HepG2 (cell line): ENCODE measurements around the gene IRF3. TPM values are rescaled to one million over a fixed set of nuclear protein-coding genes. Genes with fewer than 3 reads are reported as not detected.

Experiments
- AKNA ChIP-seq: sonication (generic); formaldehyde crosslinking; IDR thresholded peaks from 2 replicates; pipeline ENCODE4 v1.4.0; 2020; ENCODE audit warnings: missing genetic modification reagents, borderline replicate concordance
- CHD2 ChIP-seq: IDR thresholded peaks from 2 replicates; pipeline ENCODE4 v1.6.1; 2011; ENCODE audit warnings: low read depth, low read length, improper control_type of control experiment
- GLMP ChIP-seq: sonication (generic); formaldehyde crosslinking; IDR thresholded peaks from 2 replicates; pipeline ENCODE4 v1.9.0; 2021; ENCODE audit warnings: missing genetic modification reagents, mild to moderate bottlenecking, borderline replicate concordance
- IKZF4 ChIP-seq: sonication (generic); formaldehyde crosslinking; IDR thresholded peaks from 2 replicates; pipeline ENCODE4 v1.5.1; 2020; ENCODE audit warnings: borderline replicate concordance, mild to moderate bottlenecking, low read depth, missing genetic modification reagents; ENCODE audit errors: not compliant biosample characterization
- KLF12 ChIP-seq: sonication (generic); formaldehyde crosslinking; IDR thresholded peaks from 2 replicates; pipeline ENCODE4 v1.4.0; 2020; ENCODE audit warnings: missing genetic modification reagents, borderline replicate concordance
- MAFF ChIP-seq: IDR thresholded peaks from 2 replicates; pipeline ENCODE4 v1.6.1; 2011; ENCODE audit warnings: low read depth, low read length, improper control_type of control experiment
- MIXL1 ChIP-seq: IDR thresholded peaks from 2 replicates; pipeline ENCODE4 v1.6.1; 2016
- NRL ChIP-seq: sonication (generic); formaldehyde crosslinking; IDR thresholded peaks from 2 replicates; pipeline ENCODE4 v1.5.0; 2020; ENCODE audit warnings: missing genetic modification reagents, mild to moderate bottlenecking, moderate library complexity, borderline replicate concordance
- RERE ChIP-seq: IDR thresholded peaks from 2 replicates; pipeline ENCODE4 v1.6.1; 2016; ENCODE audit warnings: low read depth, missing genetic modification reagents, missing compliant biosample characterization
- RXRA ChIP-seq: sonication (generic); formaldehyde crosslinking; IDR thresholded peaks from 2 replicates; pipeline ENCODE4 v1.5.1; 2020; ENCODE audit warnings: missing genetic modification reagents
- SAFB2 ChIP-seq: sonication (generic); formaldehyde crosslinking; IDR thresholded peaks from 2 replicates; pipeline ENCODE4 v1.5.1; 2020; ENCODE audit warnings: missing genetic modification reagents, low read depth, mild to moderate bottlenecking, borderline replicate concordance
- SIX1 ChIP-seq: sonication (generic); formaldehyde crosslinking; IDR thresholded peaks from 2 replicates; pipeline ENCODE4 v1.4.0; 2020; ENCODE audit warnings: missing genetic modification reagents, borderline replicate concordance
- SMARCE1 ChIP-seq: fragments of 450-650 bp; IDR thresholded peaks from 2 replicates; pipeline ENCODE4 v1.6.1; 2017; ENCODE audit warnings: borderline replicate concordance
- TAF1 ChIP-seq: sonication (generic); formaldehyde crosslinking; IDR thresholded peaks from 2 replicates; pipeline ENCODE4 v1.4.0; 2020; ENCODE audit warnings: missing genetic modification reagents
- TRIM24 ChIP-seq: sonication (generic); formaldehyde crosslinking; IDR thresholded peaks from 2 replicates; pipeline ENCODE4 v1.8.0; 2022; ENCODE audit warnings: mild to moderate bottlenecking, missing genetic modification reagents
- ZNF136 ChIP-seq: sonication (generic); formaldehyde crosslinking; IDR thresholded peaks from 2 replicates; pipeline ENCODE4 v1.8.1; 2022; ENCODE audit warnings: low read depth, mild to moderate bottlenecking, moderate library complexity, missing genetic modification reagents
- ZNF367 ChIP-seq: sonication (generic); formaldehyde crosslinking; IDR thresholded peaks from 2 replicates; pipeline ENCODE4 v1.4.0; 2020; ENCODE audit warnings: missing genetic modification reagents, borderline replicate concordance
- ZNF737 ChIP-seq: sonication (generic); formaldehyde crosslinking; IDR thresholded peaks from 2 replicates; pipeline ENCODE4 v1.5.0; 2020; ENCODE audit warnings: missing genetic modification reagents, mild to moderate bottlenecking, borderline replicate concordance
- polyA plus RNA-seq, 8 experiments: library from polyadenylated mRNA; depleted of rRNA in 3 of 8; stranded (reverse) in 7 of 8; unstranded in 1 of 8; fragments of >200 nt; fragmentation: Illumina TruSeq in 4 of 8; extraction: Trizol in 4 of 8; gene quantifications; 2 replicates each; pipeline versions ENCODE4 v1.2.1 to v1.2.3, GENCODE V29; 2011 to 2016; ENCODE audit warnings: low read depth in 4 of 8, missing spikeins in 1 of 8, mixed read lengths in 1 of 8; ENCODE audit not compliant: insufficient read depth in 1 of 8
- total RNA-seq, 5 experiments: library from RNA; depleted of rRNA; stranded (reverse); fragments of >200 nt; fragmentation: Illumina TruSeq; extraction: Trizol; gene quantifications; 2 replicates each; pipeline ENCODE4 v1.2.3, GENCODE V29; 2016; ENCODE audit warnings: low read depth in 1 of 5

The IRF3 gene
- total and polyA plus RNA-seq, 2 of the 13 experiments (the other 11 are each of a cell fraction or from before 2014, with no cell fraction given), result 61.9 to 65.5 TPM

GRCh38 chr19:49665351-49666119 lies at the start of gene IRF3, which contains the start of gene BCL2L12 (continued):
- TF ChIP-seq RERE (CRISPR knock-in tag) (no peak), IKZF4 (no peak), ZNF136 (CRISPR knock-in tag) (no peak; the same call in 1 of the 2 replicates), MAFF (no peak), SMARCE1 (no peak), NRL (CRISPR knock-in tag) (peak; percentile 18; the same call in 1 of the 2 replicates), AKNA (0 out of 2 replicates have a peak, but pooled peaks have one; percentile 54), TRIM24 (no peak), ZNF367 (no peak; the same call in 1 of the 2 replicates), TAF1 (peak; percentile 49; the same call in 1 of the 2 replicates), SAFB2 (CRISPR knock-in tag) (no peak), CHD2 (no peak), ZNF737 (CRISPR knock-in tag) (no peak), GLMP (no peak), SIX1 (CRISPR knock-in tag) (no peak), RXRA (CRISPR knock-in tag) (no peak), KLF12 (CRISPR knock-in tag) (0 out of 2 replicates have a peak, but pooled peaks have one; percentile 52), MIXL1 (no peak)
